Right lobe of liver (tissue), 6 donors: ENCODE data around the gene KIF13A. TPM values are rescaled to one million over a fixed set of nuclear protein-coding genes. Genes with fewer than 3 reads are reported as not detected.

Source experiments
- ATAC-seq, 4 donors: fragments of 200-7000 bp; cut with Tn5 transposase; one replicate each; pipeline ENCODE4 v1.9.1; 2020; ENCODE audit warnings: mild to moderate bottlenecking in 4 of 4, moderate library complexity in 4 of 4
- DNase-seq, 3 donors: peaks; one replicate each; pipeline ENCODE4 v3.0.0-alpha.2; 2020
- H3K27ac ChIP-seq, 3 donors: fragments of 200-600 bp; one replicate each; pipeline ENCODE4 v1.8.0; 2022
- H3K27me3 ChIP-seq, 2 donors: fragments of 200-600 bp; one replicate each; pipeline ENCODE4 v1.8.0; 2022
- H3K36me3 ChIP-seq, 4 donors: fragments of 200-600 bp; sonication (generic) in 1 of 4; one replicate each; pipeline versions ENCODE4 v1.5.1 to v1.8.0; 2017 to 2022; ENCODE audit warnings: control low read depth in 1 of 4
- H3K4me1 ChIP-seq, 4 donors: fragments of 200-600 bp; sonication (generic) in 1 of 4; one replicate each; pipeline versions ENCODE4 v1.5.1 to v1.8.0; 2017 to 2022; ENCODE audit warnings: control low read depth in 1 of 4
- H3K4me3 ChIP-seq, 3 donors: fragments of 200-600 bp; one replicate each; pipeline ENCODE4 v1.8.0; 2022
- H3K9me3 ChIP-seq, 4 donors: fragments of 200-600 bp; sonication (generic) in 1 of 4; one replicate each; pipeline versions ENCODE4 v1.5.1 to v1.8.0; 2017 to 2022; ENCODE audit warnings: control low read depth in 1 of 4
- POLR2A ChIP-seq: fragments of 450-650 bp; IDR thresholded peaks from one replicate; pipeline ENCODE4 v1.6.1; 2017; ENCODE audit warnings: antibody characterized with exemption, mild to moderate bottlenecking
- WGBS: methylation state at CpG from one replicate; pipeline ENCODE4 v1.1.6; 2018; ENCODE audit warnings: low coverage, low lambda C conversion rate; ENCODE audit not compliant: insufficient coverage; ENCODE audit errors: missing lambda C conversion rate; 5-methylcytosine and 5-hydroxymethylcytosine counted together
- intact Hi-C, 2 donors: fragments of 100-400 bp; cut with DNase I; formaldehyde crosslinking; loops; one replicate each; pipeline versions ENCODE4 v1.11.2 to v1.14.1; 2022
- total RNA-seq, 6 experiments: library from RNA; depleted of rRNA in 2 of 6; stranded (reverse); fragments of >200 nt in 2 of 6; fragmentation: NEBNext Ultra II Directional in 3 of 6; extraction: Animal tissue kit (Norgen Biotek cat#: 25700) in 3 of 6; gene quantifications; one replicate each; pipeline versions ENCODE4 v1.1.0 to v1.2.4, GENCODE V29; 2016 to 2023
- TF ChIP-seq, protein P1 (sequence below), 4 donors: fragments of 200-600 bp in 3 of 4; fragments of 450-650 bp in 1 of 4; IDR thresholded peaks; one replicate each; pipeline versions ENCODE4 v1.5.1 to v1.8.0; 2016 to 2022; ENCODE audit warnings: antibody characterized with exemption in 4 of 4, mild to moderate bottlenecking in 2 of 4
- donor health status: DM: no; HTN: yes; CAD: no.
- donor health status: DM: no; HTN: no; CAD: no.
- donor health status: DM: no; HTN: no; CAD: no.
- donor health status: DM: no; HTN: yes; CAD: no.
- donor health status: DM: no; HTN: yes; CAD: no.

Gene KIF13A
- total RNA-seq, 6 experiments from 2014 or later = 17.7 to 19.4 (median 18.4) TPM

DNA sequence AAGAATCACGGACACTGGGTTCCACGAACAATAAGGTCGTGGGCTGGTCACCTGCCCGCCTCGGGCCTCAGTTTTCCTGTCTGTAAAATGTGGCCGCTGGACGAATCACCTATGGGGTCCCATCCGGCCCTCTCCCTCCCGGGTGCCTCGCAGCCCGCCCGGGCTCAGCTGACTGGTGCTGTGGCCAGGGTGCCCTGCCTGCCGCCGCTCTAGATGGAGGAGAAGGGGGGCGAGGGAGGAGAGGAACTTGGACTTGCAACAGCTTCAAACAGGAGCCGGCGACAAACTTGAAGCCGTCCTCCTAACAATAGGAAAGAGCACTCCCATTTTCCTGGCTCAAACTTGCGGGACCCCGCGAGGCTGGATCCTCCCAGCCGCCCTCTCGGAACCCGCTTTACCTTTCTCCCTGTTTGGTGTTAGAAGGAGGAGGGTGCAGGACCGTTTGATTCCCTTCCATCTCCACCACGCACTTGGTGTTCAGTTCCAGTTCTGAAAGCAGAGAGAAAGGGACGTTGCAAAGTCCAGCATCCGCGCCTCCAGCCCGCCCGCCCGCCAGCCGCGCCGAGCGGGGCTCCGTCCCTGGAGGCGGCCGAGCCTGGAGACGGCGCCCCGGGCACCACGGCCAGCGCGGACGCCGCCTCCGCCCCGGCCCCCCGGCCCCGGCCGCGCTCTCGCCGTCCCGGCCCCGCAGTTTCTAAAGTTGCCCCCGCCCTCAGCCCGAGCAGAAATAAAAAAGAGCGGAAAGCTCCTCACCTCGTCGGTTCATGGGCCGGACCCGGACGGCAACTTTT, 584 bp downstream of the KIF13A start:
- peak; percentile 60 to 70 (median 66) for ATAC-seq
- intact Hi-C loops = no loop called here

DNA sequence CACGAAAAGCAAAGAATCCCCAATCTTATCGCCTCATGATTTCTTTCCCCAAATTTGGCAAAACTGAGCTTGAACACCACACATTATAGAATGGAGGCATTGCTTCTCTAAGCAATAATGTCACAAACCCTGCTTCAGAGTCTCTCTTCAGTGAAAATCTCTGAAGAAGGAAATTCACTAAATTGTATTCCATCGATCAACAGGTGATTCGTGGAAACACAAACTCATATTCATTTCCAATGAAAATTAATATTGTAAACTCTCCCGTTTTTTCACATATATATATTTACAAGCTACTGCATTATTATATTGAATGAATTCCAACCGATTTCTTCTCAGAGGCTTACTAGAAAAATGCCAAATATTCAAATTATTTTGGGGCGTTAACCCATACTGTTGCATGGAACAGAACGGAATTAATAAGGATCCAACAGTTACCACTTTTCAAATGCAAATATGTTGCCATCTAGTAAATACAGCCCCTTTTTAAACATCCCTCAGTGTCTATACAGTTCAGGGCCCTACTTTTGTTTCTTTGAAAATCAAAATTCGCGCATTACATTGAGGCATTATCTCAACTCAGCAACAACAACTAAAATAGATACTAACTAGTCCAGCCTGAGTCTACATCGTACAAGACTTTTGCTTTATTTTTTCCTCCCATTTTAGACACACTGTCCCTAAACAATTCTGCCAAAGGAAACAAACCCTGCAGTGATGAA, 1.3 kb downstream of the KIF13A start:
- no peak for ATAC-seq
- intact Hi-C loops = no loop called here
- 26% methylated on average over 11 of the region's 11 CpGs for WGBS
- no peaks in the 10 kb centered on the region for H3K36me3 ChIP-seq
- no peaks in the 10 kb centered on the region for H3K9me3 ChIP-seq
- peak overlapping the region; percentile 50 to 70 (median 53) for H3K4me3 ChIP-seq
- DNase-seq = no peak
- H3K27me3 ChIP-seq = no peaks in the 10 kb centered on the region
- H3K4me1 ChIP-seq = peaks cover 0 to 32% (median 8%) of the 10 kb centered on the region in 4 donors
- TF ChIP-seq, protein P1, sequence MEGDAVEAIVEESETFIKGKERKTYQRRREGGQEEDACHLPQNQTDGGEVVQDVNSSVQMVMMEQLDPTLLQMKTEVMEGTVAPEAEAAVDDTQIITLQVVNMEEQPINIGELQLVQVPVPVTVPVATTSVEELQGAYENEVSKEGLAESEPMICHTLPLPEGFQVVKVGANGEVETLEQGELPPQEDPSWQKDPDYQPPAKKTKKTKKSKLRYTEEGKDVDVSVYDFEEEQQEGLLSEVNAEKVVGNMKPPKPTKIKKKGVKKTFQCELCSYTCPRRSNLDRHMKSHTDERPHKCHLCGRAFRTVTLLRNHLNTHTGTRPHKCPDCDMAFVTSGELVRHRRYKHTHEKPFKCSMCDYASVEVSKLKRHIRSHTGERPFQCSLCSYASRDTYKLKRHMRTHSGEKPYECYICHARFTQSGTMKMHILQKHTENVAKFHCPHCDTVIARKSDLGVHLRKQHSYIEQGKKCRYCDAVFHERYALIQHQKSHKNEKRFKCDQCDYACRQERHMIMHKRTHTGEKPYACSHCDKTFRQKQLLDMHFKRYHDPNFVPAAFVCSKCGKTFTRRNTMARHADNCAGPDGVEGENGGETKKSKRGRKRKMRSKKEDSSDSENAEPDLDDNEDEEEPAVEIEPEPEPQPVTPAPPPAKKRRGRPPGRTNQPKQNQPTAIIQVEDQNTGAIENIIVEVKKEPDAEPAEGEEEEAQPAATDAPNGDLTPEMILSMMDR (IDR thresholded peaks at IDR 0.05) = no peak
- no peak for TF ChIP-seq POLR2A
- peak overlapping the region; percentile 61 to 98 (median 66) for H3K27ac ChIP-seq

More for the DNA sequence above, 584 bp downstream of the KIF13A start:
- Histone ChIP-seq H3K36me3 (no peaks in the 10 kb centered on the region), H3K9me3 (no peaks in the 10 kb centered on the region), H3K4me1 (peaks cover 0 to 32% (median 8%) of the 10 kb centered on the region in 4 donors), H3K4me3 (peak overlapping the region; percentile 50 to 70 (median 53)), H3K27ac (peak overlapping the region; percentile 61 to 98 (median 66)), H3K27me3 (no peaks in the 10 kb centered on the region)
- peak; percentile 70 to 79 (median 73) for DNase-seq
- WGBS = 0% methylated on average over 14 of the region's 65 CpGs
- peak; percentile 44 for TF ChIP-seq POLR2A
- TF ChIP-seq, protein P1 (IDR thresholded peaks at IDR 0.05) = no peak

DNA sequence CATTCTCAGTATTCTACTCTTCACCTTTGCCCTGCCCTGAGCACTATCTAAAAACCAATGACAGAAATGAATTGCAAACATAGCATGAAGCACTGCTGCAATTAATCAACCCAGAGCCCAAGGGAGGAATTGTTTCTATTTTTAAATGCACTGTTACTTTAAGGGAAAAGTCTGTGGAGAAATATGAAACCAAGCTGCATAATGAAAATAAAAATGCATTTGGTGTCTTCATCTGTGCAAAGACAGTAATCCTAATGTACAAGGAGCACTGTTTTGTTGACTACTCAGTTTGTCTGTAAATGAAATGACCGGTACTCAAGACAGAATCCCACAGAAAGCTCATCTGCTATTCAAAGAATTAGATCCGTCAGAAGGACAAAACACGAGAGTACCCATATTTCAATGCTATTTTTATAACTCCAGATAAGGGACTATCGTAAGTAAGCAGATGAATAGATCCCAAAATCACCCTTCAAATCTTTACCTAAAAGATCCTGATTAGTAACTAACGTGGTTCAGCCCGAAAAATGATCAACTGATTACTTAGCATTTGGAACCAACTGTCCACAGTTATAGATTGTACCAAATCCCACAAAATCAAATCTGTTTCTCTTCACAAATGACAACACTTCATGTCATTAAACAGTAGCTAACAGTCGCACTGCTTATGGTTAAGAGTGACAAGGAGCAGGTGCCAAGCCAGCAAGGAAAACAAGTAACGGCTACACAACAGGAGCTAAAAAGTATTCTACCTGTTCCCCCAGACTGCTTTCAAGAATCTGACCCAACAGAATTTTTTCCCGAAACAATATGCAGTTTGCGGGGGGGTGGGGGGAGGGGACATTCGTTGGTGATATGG, 2.4 kb downstream of the KIF13A start:
- H3K4me3 ChIP-seq = peak overlapping the region; percentile 16 to 20 (median 17)
- peaks cover 0 to 34% (median 8%) of the 10 kb centered on the region in 4 donors for H3K4me1 ChIP-seq
- DNase-seq (no peak), ATAC-seq (no peak)
- no peak for TF ChIP-seq POLR2A
- TF ChIP-seq, protein P1 (IDR thresholded peaks at IDR 0.05) = no peak
- 13% methylated on average over 11 of the region's 11 CpGs for WGBS
- no peaks in the 10 kb centered on the region for H3K27me3 ChIP-seq
- intact Hi-C loops = no loop called here
- H3K9me3 ChIP-seq = no peaks in the 10 kb centered on the region
- H3K36me3 ChIP-seq = no peaks in the 10 kb centered on the region
- H3K27ac ChIP-seq = peak overlapping the region; percentile 11 to 43 (median 16)

DNA sequence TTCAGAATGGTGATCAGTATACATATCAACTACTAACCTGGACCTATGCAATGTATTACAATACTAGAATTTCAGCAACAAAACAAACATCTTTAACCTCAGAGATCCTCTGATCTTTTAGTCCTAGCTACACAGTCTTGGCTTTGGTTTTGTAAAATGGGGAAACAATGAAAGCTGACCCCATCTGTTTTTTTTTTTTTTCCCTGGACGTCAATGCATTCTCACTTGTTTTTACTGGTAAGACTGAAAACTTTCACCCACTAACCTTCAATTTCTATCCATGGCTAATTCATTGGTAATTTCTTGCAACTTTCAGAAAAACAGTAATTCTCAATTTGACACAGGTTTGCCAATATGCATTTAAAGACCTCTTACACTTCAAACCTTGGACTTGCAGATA, 3.0 kb downstream of the KIF13A start:
- intact Hi-C loops = no loop called here
- no peak for DNase-seq
- Histone ChIP-seq H3K36me3 (no peaks in the 10 kb centered on the region), H3K9me3 (no peaks in the 10 kb centered on the region), H3K4me3 (peak overlapping the region in 1 of 3 donors; percentile 17), H3K27ac (no peak overlapping the region), H3K27me3 (no peaks in the 10 kb centered on the region), H3K4me1 (peaks cover 0 to 36% (median 8%) of the 10 kb centered on the region in 4 donors)
- 0% methylated on average over 1 of the region's 1 CpG for WGBS
- no peak for ATAC-seq
- TF ChIP-seq, protein P1 (IDR thresholded peaks at IDR 0.05) = no peak
- no peak for TF ChIP-seq POLR2A
